RWPE2 (cell line): ENCODE data around the gene TRIM31.

Experiments used
- ATAC-seq: fragments of 200-7000 bp; cut with Tn5 transposase; 3 replicates; pipeline ENCODE4 v1.9.1; 2021; ENCODE audit warnings: low read depth
- DNase-seq: peaks from one replicate; pipeline ENCODE4 v3.0.0-alpha.2; 2020; ENCODE audit warnings: low spot score
- H3K27ac ChIP-seq: fragments of 450-650 bp; 2 replicates; pipeline ENCODE4 v1.5.1; 2017; ENCODE audit warnings: mild to moderate bottlenecking; ENCODE audit not compliant: poor library complexity, severe bottlenecking
- H3K27me3 ChIP-seq: fragments of 250-450 bp; sonication (Bioruptor Pico); 2 replicates; pipeline ENCODE4 v1.5.1; 2021; ENCODE audit warnings: mild to moderate bottlenecking, moderate library complexity; ENCODE audit not compliant: insufficient read depth, poor library complexity, severe bottlenecking
- H3K36me3 ChIP-seq: fragments of 250-450 bp; sonication (Bioruptor Pico); 2 replicates; pipeline ENCODE4 v1.5.1; 2020; ENCODE audit warnings: low read depth, mild to moderate bottlenecking, moderate library complexity
- H3K4me1 ChIP-seq: fragments of 250-450 bp; sonication (Bioruptor Pico); 2 replicates; pipeline ENCODE4 v1.5.1; 2021; ENCODE audit warnings: mild to moderate bottlenecking, moderate library complexity; ENCODE audit not compliant: insufficient read depth, poor library complexity, severe bottlenecking
- H3K4me3 ChIP-seq: fragments of 250-450 bp; sonication (Bioruptor Pico); 2 replicates; pipeline ENCODE4 v1.5.1; 2021; ENCODE audit warnings: mild to moderate bottlenecking, moderate library complexity; ENCODE audit not compliant: severe bottlenecking
- H3K9me3 ChIP-seq: fragments of 250-450 bp; sonication (Bioruptor Pico); 2 replicates; pipeline ENCODE4 v1.5.1; 2021; ENCODE audit warnings: mild to moderate bottlenecking, moderate library complexity; ENCODE audit not compliant: severe bottlenecking
- TF ChIP-seq, protein P1 (sequence below): fragments of 450-650 bp; IDR thresholded peaks from one replicate; pipeline ENCODE4 v1.5.1; 2017; ENCODE audit warnings: mild to moderate bottlenecking, moderate library complexity; ENCODE audit not compliant: poor library complexity, severe bottlenecking

The TRIM31 gene

DNA sequence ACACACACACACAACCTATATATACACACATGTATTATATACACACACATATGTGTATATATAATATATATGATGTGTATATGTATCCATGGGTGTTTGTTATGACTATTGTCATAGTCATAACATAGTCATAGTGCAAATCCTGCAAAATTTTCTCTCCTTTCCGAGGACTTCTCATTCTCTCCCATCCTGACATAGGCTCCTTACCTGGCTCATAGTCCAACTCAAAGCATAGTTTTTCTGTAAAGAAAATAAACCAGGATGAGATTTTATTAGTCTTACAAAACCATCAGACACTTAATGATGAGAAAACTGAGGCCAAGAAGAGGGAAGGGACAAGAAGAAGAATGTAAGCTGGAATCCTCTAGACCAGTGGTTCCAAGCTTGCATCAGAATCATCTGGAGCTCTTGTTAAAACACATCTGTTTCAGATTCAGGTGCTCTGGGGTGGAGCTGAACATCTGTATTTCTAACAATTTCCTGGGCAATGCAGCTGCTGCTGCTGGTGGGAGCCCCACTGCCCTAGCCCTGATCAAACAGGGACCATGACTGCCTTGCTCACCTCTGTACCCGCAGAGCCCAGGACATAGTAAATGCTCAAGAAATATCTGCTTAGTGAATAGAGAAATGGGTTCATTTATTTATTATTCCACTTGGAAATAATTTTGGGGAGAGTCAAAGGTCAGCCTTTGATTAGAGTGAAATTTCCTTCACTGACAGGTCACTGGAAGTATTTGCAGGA lies 42.8 kb upstream of the TRIM31 start:
- H3K27ac ChIP-seq = peak overlapping the region; percentile 59
- ATAC-seq = no peak
- H3K9me3 ChIP-seq = no peaks in the 10 kb centered on the region
- H3K36me3 ChIP-seq = no peaks in the 10 kb centered on the region
- H3K27me3 ChIP-seq = no peaks in the 10 kb centered on the region
- TF ChIP-seq, protein P1, sequence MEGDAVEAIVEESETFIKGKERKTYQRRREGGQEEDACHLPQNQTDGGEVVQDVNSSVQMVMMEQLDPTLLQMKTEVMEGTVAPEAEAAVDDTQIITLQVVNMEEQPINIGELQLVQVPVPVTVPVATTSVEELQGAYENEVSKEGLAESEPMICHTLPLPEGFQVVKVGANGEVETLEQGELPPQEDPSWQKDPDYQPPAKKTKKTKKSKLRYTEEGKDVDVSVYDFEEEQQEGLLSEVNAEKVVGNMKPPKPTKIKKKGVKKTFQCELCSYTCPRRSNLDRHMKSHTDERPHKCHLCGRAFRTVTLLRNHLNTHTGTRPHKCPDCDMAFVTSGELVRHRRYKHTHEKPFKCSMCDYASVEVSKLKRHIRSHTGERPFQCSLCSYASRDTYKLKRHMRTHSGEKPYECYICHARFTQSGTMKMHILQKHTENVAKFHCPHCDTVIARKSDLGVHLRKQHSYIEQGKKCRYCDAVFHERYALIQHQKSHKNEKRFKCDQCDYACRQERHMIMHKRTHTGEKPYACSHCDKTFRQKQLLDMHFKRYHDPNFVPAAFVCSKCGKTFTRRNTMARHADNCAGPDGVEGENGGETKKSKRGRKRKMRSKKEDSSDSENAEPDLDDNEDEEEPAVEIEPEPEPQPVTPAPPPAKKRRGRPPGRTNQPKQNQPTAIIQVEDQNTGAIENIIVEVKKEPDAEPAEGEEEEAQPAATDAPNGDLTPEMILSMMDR = no peak
- peaks cover 23% of the 10 kb centered on the region for H3K4me1 ChIP-seq
- H3K4me3 ChIP-seq = no peak overlapping the region
- no peak for DNase-seq

DNA sequence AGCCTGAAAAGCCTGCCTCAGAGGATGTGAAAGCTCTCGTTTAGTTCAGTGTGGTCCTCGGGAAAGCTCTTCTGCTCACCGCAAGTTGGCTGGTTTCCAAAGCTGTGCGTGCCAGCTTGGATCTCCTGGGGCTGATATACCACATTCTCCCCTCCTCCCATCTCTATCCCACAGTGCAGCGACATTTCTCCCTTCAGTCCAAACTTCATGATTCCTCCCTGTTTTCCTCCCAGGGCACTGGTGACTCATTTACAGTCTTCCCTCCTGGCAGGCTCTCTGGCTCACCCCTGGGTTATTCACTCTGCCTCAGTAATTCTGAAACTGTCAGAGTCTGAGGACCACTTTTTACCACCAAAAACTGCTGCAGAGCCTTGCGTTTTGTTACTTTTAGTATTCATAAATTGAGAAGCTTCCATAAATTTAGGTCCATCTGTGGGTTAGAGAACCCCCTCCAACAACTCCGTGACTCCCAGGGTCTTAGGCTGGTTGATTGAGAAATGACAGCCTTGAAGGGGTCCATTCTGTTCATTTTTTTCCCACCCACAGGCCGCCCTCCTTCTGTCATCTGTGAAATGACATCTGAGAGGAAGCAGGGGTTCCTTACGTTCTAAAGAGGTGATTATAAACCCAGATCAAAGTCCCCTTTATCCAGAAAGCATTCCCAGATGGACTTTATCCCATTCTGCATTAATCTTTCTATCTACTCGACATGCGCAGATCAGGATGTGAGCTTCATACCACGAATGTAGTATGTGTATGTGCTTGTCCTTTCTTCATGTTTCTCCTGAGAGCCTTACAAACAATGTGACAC lies 42.0 kb upstream of the TRIM31 start:
- Histone ChIP-seq H3K4me3 (no peak overlapping the region), H3K9me3 (no peaks in the 10 kb centered on the region), H3K27ac (peak overlapping the region; percentile 59), H3K4me1 (peaks cover 23% of the 10 kb centered on the region), H3K27me3 (no peaks in the 10 kb centered on the region), H3K36me3 (no peaks in the 10 kb centered on the region)
- DNase-seq (no peak), ATAC-seq (peak; percentile 92)
- TF ChIP-seq, protein P1 = no peak

DNA sequence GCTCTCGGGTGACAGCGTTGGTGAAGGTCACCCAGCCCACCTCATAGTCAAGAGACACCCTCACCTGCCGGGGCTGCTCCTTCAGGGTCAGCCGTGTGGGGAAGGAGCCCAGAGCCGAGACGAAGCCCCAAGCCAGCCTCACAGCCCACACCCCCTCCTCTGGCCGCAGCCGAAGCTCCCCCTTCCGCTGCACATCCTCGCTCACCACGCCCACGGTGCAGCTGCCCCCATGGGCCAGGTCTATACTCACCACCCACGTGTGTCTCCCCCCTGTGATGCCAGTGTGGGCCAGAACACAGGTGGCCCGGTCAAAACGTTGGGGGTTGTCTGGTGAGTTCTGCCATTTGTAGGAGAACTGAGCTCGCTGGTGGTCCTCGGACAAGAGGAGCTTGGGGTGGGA lies 41.2 kb upstream of the TRIM31 start:
- TF ChIP-seq, protein P1 = no peak
- ATAC-seq (no peak), DNase-seq (no peak)
- Histone ChIP-seq H3K27ac (peak overlapping the region; percentile 59), H3K9me3 (no peaks in the 10 kb centered on the region), H3K27me3 (no peaks in the 10 kb centered on the region), H3K4me3 (no peak overlapping the region), H3K4me1 (peaks cover 23% of the 10 kb centered on the region), H3K36me3 (no peaks in the 10 kb centered on the region)

DNA sequence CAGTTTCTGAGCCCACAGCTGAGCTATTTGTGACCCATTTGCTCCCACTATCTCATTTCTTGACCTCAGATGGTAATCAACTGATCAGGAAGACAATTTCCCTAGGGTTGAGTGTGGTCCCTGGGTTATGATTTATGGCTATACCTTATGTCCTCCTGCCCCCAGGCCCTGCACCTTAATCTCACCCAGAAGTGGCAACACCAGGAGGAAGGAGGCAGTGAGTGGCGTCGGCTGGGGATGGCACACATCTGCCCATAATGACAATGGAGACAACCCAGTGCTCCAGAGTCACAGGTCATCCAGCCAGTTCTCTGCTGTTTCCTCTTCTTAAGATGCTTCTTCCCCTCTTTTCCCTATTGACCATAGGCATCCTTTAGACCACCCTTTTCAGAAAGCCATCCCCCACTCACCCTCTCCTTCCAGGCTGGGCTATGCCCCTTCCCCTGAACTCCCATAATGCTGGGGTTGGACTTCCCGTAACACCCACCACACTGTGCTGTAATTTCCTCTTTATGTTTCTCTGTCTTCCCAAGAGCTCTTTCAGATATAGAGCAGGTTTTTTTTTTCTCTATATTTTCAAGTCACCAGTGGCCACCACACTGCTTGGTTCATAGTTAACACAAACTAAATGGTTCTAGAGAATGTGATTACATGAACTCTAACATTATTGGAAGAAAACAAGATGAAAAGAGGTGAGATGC lies 40.2 kb upstream of the TRIM31 start:
- Histone ChIP-seq H3K4me3 (no peak overlapping the region), H3K9me3 (no peaks in the 10 kb centered on the region), H3K36me3 (no peaks in the 10 kb centered on the region), H3K4me1 (peaks cover 23% of the 10 kb centered on the region), H3K27me3 (no peaks in the 10 kb centered on the region), H3K27ac (no peak overlapping the region)
- TF ChIP-seq, protein P1 = no peak
- ATAC-seq (no peak), DNase-seq (no peak)
